HG03521 (cell line): ENCODE measurements around the gene GMPPB.

Source experiments
- ATAC-seq: cut with Tn5 transposase; IDR thresholded peaks from one replicate; pipeline ENCODE4 v1.9.1; 2021; ENCODE audit warnings: mild to moderate bottlenecking, moderate library complexity; ENCODE audit not compliant: unreplicated experiment

GMPPB gene

GRCh38 chr3:49729966-49730609, 6.3 kb upstream of the GMPPB start:
- ATAC-seq: no peak

GRCh38 chr3:49727924-49728361, 4.2 kb upstream of the GMPPB start:
- no peak for ATAC-seq

- ATAC-seq: no peak
Measured at GRCh38 chr3:49727154-49727923, 3.6 kb upstream of the GMPPB start.

- no peak for ATAC-seq
Measured at GRCh38 chr3:49725906-49726681, 2.3 kb upstream of the GMPPB start.

- no peak for ATAC-seq
Measured at GRCh38 chr3:49724586-49724985, 835 bp upstream of the GMPPB start.

- ATAC-seq: no peak
Measured at GRCh38 chr3:49723296-49723627, 489 bp downstream of the GMPPB start.

- no peak for ATAC-seq
Measured at GRCh38 chr3:49722896-49723295, 855 bp downstream of the GMPPB start.

- ATAC-seq: no peak
Measured at GRCh38 chr3:49721896-49722781, 1.6 kb downstream of the GMPPB start.

GRCh38 chr3:49721596-49721895, 2.2 kb downstream of the GMPPB start:
- ATAC-seq: no peak

- ATAC-seq: no peak
Measured at GRCh38 chr3:49720855-49721595, 2.7 kb downstream of the GMPPB start.

GRCh38 chr3:49719214-49719884, 4.4 kb downstream of the GMPPB start, which contains the start of gene AMIGO3:
TSS of gene AMIGO3 (minus strand) at chr3:49719684. CDS start at chr3:49719465, 219 bp downstream.
- ATAC-seq: peak; percentile 38

- ATAC-seq: no peak
Measured at GRCh38 chr3:49718858-49719213, 4.9 kb downstream of the GMPPB start.

- no peak for ATAC-seq
Measured at GRCh38 chr3:49717959-49718857, 5.5 kb downstream of the GMPPB start.

GRCh38 chr3:49717211-49717958, 6.4 kb downstream of the GMPPB start:
- no peak for ATAC-seq

- ATAC-seq: no peak
Measured at GRCh38 chr3:49716691-49717210, 7.0 kb downstream of the GMPPB start.

GRCh38 chr3:49716169-49716568, 7.6 kb downstream of the GMPPB start:
- ATAC-seq: no peak

- no peak for ATAC-seq
Measured at GRCh38 chr3:49715611-49716121, 8.1 kb downstream of the GMPPB start.
